Thyroid gland (tissue), 4 donors: ENCODE results near the gene KRT3. TPM values are rescaled to one million over a fixed set of nuclear protein-coding genes. Genes with fewer than 3 reads are reported as not detected.

Experiments used
- DNase-seq, 2 donors: peaks; one replicate each; pipeline ENCODE4 v3.0.0-alpha.2; 2019
- H3K27ac ChIP-seq, 3 donors: fragments of 200-600 bp; sonication (generic); 1 replicate in 2 of 3; 2 replicates in 1 of 3; pipeline ENCODE4 v1.5.1; 2016 to 2019; ENCODE audit warnings: mild to moderate bottlenecking in 1 of 3, moderate library complexity in 1 of 3
- H3K27me3 ChIP-seq: fragments of 200-600 bp; sonication (generic); one replicate; pipeline ENCODE4 v1.5.1; 2019
- H3K36me3 ChIP-seq, 2 donors: fragments of 200-600 bp; sonication (generic); one replicate each; pipeline ENCODE4 v1.5.1; 2016 to 2019
- H3K4me1 ChIP-seq, 2 donors: fragments of 200-600 bp; sonication (generic); one replicate each; pipeline ENCODE4 v1.5.1; 2017 to 2019
- H3K4me3 ChIP-seq, 3 donors: fragments of 200-600 bp; sonication (generic); replicated peaks in 1 of 3; 1 replicate in 2 of 3; 2 replicates in 1 of 3; pipeline ENCODE4 v1.5.1; 2016; ENCODE audit warnings: mild to moderate bottlenecking in 1 of 3
- H3K9me3 ChIP-seq: fragments of 200-600 bp; sonication (generic); one replicate; pipeline ENCODE4 v1.5.1; 2017
- POLR2A ChIP-seq, 2 donors: fragments of 450-650 bp; IDR thresholded peaks; one replicate each; pipeline ENCODE4 v1.6.1; 2017; ENCODE audit warnings: antibody characterized with exemption in 2 of 2, mild to moderate bottlenecking in 2 of 2, moderate library complexity in 1 of 2
- WGBS, 2 donors: methylation state at CpG; one replicate each; pipeline ENCODE4 v1.1.5; 2017; 5-methylcytosine and 5-hydroxymethylcytosine counted together
- intact Hi-C: fragments of 100-400 bp; cut with DNase I; formaldehyde crosslinking; loops from one replicate; pipeline ENCODE4 v1.15.1; 2023
- total RNA-seq, 4 donors: library from RNA; depleted of rRNA; stranded (reverse); fragments of >200 nt; gene quantifications; one replicate each; pipeline ENCODE4 v1.2.3, GENCODE V29; 2016
- TF ChIP-seq, protein P1 (sequence below), 6 experiments: fragments of 200-600 bp in 3 of 6; fragments of 450-650 bp in 3 of 6; sonication (generic) in 3 of 6; IDR thresholded peaks; one replicate each; pipeline ENCODE4 v1.5.1; 2016 to 2019; ENCODE audit warnings: antibody characterized with exemption in 6 of 6, mild to moderate bottlenecking in 2 of 6, inconsistent platforms in 1 of 6, moderate library complexity in 1 of 6

Gene KRT3
- total RNA-seq, 4 donors from 2014 or later, result not detected

DNA sequence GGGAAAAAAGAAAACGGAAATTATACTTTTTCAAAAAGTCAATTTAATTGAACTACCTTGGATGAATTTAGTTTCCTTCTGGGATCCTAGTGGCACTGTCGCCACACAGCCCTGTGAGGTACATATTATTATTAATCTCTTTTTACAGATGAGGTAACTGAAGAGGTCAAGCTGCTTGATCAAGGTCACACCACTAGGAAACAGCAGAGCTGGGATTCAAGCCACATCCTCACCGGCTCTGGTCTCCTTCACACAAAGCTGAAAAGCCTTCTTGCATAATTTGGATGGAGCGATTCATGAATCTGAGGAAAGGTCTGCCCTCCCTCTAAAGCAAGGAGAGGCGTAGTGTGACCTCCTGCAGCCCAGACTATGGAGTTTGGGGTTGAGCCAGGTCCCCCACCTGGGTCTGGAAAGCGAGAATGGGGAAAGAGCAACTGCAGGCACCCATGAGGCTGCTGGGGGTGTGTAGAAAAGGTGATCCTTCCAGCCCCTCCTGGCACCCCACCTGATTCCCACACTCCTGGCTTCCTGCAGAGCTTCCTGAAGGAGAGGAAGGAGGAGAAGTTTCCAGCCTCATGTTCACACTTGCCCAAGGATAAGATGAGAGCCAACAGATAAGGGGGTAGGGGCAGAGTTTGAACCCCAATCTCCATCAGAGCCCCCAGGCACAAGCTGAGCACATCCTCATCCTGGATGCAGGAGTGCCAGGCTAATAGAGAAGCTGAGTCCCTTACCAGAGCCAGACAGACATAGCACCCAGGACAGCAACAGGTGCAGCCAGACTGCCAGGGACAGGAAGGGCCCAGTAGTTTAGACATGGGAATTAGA is 42.1 kb upstream of the KRT3 start:
- Histone ChIP-seq H3K27ac (no peak overlapping the region), H3K9me3 (no peaks in the 10 kb centered on the region), H3K36me3 (no peaks in the 10 kb centered on the region), H3K4me3 (no peak overlapping the region), H3K27me3 (no peaks in the 10 kb centered on the region), H3K4me1 (no peaks in the 10 kb centered on the region)
- TF ChIP-seq, protein P1, sequence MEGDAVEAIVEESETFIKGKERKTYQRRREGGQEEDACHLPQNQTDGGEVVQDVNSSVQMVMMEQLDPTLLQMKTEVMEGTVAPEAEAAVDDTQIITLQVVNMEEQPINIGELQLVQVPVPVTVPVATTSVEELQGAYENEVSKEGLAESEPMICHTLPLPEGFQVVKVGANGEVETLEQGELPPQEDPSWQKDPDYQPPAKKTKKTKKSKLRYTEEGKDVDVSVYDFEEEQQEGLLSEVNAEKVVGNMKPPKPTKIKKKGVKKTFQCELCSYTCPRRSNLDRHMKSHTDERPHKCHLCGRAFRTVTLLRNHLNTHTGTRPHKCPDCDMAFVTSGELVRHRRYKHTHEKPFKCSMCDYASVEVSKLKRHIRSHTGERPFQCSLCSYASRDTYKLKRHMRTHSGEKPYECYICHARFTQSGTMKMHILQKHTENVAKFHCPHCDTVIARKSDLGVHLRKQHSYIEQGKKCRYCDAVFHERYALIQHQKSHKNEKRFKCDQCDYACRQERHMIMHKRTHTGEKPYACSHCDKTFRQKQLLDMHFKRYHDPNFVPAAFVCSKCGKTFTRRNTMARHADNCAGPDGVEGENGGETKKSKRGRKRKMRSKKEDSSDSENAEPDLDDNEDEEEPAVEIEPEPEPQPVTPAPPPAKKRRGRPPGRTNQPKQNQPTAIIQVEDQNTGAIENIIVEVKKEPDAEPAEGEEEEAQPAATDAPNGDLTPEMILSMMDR (IDR thresholded peaks at IDR 0.05), result no peak
- no peak for TF ChIP-seq POLR2A (IDR thresholded peaks at IDR 0.05)
- intact Hi-C loops, result no loop called here
- WGBS, 2 donors, result 90% methylated on average over 6 of the region's 6 CpGs
- DNase-seq, result no peak

DNA sequence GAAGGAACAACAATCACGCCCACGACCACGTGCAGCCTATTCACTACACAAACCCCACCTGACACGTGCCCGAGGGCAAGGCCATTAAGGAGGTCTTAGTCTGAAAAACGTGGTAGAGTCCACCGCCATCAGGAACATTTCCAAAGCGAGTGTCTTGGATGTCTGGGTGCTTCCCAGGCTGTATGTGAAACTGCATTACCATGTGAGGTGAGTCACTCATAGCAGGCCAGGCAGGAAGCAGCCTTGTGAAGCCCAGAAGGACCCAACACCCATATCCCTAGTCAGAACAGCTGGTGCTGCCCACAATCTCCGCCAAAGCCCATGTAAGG is 41.5 kb upstream of the KRT3 start:
- no peak for TF ChIP-seq POLR2A (IDR thresholded peaks at IDR 0.05)
- TF ChIP-seq, protein P1 (IDR thresholded peaks at IDR 0.05), result no peak
- WGBS, 2 donors, result 78 to 80% methylated on average over 9 of the region's 9 CpGs
- H3K4me1 ChIP-seq, result no peaks in the 10 kb centered on the region
- no peaks in the 10 kb centered on the region for H3K36me3 ChIP-seq
- H3K27ac ChIP-seq, result no peak overlapping the region
- intact Hi-C loops, result no loop called here
- no peak overlapping the region for H3K4me3 ChIP-seq
- no peak for DNase-seq
- H3K9me3 ChIP-seq, result no peaks in the 10 kb centered on the region
- H3K27me3 ChIP-seq, result no peaks in the 10 kb centered on the region

DNA sequence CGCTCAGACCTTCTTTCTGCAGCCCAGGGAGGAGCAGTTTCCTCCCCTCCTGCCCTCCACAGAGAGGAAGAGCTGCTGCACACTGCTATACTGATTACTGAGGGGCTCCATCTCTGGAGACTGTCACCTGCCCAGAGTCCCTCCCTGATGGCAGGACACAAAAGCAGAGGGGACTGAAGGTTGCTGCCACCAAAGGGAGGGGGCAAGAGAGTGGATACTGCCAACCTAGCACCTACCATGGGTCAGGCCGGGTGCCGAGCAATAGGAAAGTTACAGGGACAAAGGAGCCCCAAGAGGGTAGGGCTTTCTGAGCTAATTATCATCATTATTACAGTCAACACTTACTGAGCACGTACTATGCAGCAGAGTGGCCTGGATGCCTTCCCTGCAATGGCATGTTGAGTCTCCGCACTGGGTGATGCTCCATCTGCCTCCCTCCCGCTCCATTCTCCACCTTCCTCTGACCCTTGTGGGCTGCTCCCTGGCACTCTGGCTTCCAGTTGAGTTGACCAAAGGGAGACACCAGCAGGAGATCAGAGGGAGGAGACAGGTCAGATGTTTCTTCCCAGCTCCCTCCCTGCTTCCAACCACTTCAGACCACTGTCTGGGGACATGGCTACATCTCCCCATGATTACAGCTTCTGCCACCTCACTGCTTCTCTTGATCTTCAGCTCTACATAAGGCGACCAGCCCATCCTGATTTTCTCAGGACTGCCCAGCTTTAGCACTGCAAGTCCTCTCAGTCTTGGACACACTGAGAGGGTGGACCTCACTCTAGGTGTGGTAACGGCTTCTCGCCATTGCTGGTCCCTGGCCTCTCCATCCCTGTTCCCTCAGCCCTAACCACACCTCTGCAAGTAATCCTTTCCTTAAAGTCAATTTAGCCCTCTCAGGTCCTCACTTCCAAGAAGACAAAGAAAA is 40.8 kb upstream of the KRT3 start:
- TF ChIP-seq, protein P1 (IDR thresholded peaks at IDR 0.05), result no peak
- TF ChIP-seq POLR2A (IDR thresholded peaks at IDR 0.05), result no peak
- no peaks in the 10 kb centered on the region for H3K9me3 ChIP-seq
- H3K27me3 ChIP-seq, result no peaks in the 10 kb centered on the region
- H3K4me3 ChIP-seq, result no peak overlapping the region
- no peak overlapping the region for H3K27ac ChIP-seq
- H3K36me3 ChIP-seq, result no peaks in the 10 kb centered on the region
- H3K4me1 ChIP-seq, result no peaks in the 10 kb centered on the region
- no peak for DNase-seq
- intact Hi-C loops, result no loop called here
- WGBS, 2 donors, result 93 to 95% methylated on average over 8 to 9 of the region's 9 CpGs

DNA sequence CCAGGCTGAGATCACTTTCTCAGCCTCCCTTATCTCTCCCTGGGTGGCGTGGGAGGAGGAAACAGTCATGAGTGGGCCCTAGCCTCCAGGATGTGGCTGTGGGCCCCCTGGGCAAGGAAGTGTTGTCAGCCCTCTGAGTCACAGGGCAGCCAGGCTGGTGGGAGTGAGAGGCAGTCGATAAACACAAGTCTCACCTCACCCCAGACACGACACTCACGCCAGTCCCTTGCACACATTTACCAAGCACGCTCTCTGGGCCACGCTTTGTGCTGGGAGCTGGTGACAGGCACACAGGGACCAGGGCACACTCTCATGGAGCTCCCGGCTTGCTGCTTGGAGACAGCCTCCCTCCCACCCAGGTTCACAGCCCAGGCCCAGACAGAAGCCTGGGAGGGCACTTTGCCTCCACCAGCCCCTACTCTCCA is 40.1 kb upstream of the KRT3 start:
- no peak for TF ChIP-seq POLR2A (IDR thresholded peaks at IDR 0.05)
- TF ChIP-seq, protein P1 (IDR thresholded peaks at IDR 0.05), result no peak
- Histone ChIP-seq H3K27ac (no peak overlapping the region), H3K4me3 (no peak overlapping the region), H3K9me3 (no peaks in the 10 kb centered on the region), H3K36me3 (no peaks in the 10 kb centered on the region), H3K27me3 (no peaks in the 10 kb centered on the region), H3K4me1 (no peaks in the 10 kb centered on the region)
- DNase-seq, result no peak
- 79 to 88% methylated on average over 7 of the region's 7 CpGs for WGBS, 2 donors
- intact Hi-C loops, result no loop called here
